SU-DHL-6 (cell line): Measurements from ENCODE around the gene DAPP1.

Source experiments
- CTCF ChIP-seq: fragments of 200-600 bp; sonication (generic); IDR thresholded peaks from one replicate; pipeline ENCODE4 v1.5.1; 2017; ENCODE audit warnings: antibody characterized with exemption, mild to moderate bottlenecking, low read length, moderate library complexity; ENCODE audit not compliant: insufficient read depth, poor library complexity, severe bottlenecking
- EZH2phosphoT487 ChIP-seq: fragments of 200-600 bp; sonication (generic), shearing (Covaris generic); conservative IDR thresholded peaks from 2 replicates; pipeline ENCODE4 v1.6.1; 2018; ENCODE audit warnings: mild to moderate bottlenecking, antibody characterized with exemption, low read length, moderate library complexity, mixed read lengths

DNA sequence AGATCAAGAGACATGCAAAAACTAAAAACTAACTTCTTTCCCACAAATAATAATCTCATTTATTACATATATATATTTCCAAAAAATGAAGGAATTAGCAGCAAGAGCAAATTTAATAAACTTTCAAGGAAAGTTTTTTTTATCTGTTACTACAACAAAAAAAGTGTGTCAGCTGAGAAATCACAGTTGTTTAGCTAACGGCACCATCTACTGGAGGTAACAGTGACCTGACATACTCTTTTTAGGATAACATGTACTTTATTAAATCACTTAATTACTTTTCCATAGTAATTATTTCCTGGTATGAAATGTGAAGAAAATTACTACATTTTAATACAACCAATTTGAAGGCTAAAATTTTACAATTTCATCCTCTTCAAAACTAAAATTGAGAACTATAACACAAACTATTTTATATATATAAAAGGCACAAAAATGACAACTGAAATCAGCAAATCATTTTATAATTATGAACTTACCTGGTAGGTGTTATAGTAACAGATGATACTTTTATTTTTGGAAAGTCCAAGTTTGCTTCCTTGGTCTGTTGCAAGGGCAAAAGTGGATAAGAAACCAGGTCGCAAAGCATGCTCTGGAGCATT lies 68.5 kb downstream of the DAPP1 start:
- no peak for TF ChIP-seq CTCF
- no peak for TF ChIP-seq EZH2phosphoT487
